Prostate gland (tissue), 2 donors: ENCODE results near the gene PLTP.

ENCODE experiments used
- POLR2A ChIP-seq: fragments of 450-650 bp; IDR thresholded peaks from one replicate; pipeline ENCODE4 v1.6.1; 2016; ENCODE audit warnings: antibody characterized with exemption, mild to moderate bottlenecking
- POLR2AphosphoS5 ChIP-seq: sonication (generic); formaldehyde crosslinking; IDR thresholded peaks from one replicate; pipeline ENCODE4 v1.6.1; 2017; ENCODE audit warnings: antibody characterized with exemption
- TF ChIP-seq, protein P1 (sequence below), 4 experiments: fragments of 200-600 bp in 2 of 4; fragments of 450-650 bp in 2 of 4; sonication (generic) in 2 of 4; IDR thresholded peaks; 1 replicate in 3 of 4; 2 replicates in 1 of 4; pipeline ENCODE4 v1.5.1; 2016 to 2019; ENCODE audit warnings: antibody characterized with exemption in 4 of 4, mild to moderate bottlenecking in 2 of 4, moderate library complexity in 2 of 4

DNA sequence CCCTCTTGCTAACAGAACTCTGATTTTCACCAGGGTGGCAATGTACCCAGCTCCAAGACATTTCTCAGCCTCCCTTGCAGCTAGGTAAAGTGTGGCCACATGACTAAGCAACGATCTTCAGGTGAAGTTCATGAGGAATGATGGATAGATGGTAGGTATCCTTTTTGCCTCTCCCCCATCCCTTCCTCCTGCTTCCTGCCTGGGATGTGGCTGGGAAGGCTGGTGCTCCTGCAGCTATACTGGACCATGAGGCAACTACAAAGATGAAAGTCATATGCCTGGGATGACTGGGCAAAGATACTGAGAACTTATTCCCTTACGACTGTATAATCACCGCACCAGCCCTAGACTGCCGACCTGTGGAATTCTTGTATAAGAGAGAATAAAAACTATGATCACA, 46.6 kb upstream of the PLTP start:
- TF ChIP-seq, protein P1, sequence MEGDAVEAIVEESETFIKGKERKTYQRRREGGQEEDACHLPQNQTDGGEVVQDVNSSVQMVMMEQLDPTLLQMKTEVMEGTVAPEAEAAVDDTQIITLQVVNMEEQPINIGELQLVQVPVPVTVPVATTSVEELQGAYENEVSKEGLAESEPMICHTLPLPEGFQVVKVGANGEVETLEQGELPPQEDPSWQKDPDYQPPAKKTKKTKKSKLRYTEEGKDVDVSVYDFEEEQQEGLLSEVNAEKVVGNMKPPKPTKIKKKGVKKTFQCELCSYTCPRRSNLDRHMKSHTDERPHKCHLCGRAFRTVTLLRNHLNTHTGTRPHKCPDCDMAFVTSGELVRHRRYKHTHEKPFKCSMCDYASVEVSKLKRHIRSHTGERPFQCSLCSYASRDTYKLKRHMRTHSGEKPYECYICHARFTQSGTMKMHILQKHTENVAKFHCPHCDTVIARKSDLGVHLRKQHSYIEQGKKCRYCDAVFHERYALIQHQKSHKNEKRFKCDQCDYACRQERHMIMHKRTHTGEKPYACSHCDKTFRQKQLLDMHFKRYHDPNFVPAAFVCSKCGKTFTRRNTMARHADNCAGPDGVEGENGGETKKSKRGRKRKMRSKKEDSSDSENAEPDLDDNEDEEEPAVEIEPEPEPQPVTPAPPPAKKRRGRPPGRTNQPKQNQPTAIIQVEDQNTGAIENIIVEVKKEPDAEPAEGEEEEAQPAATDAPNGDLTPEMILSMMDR (IDR thresholded peaks at IDR 0.05) = no peak
- TF ChIP-seq POLR2A (no peak), POLR2AphosphoS5 (no peak)
